Endothelial cell of umbilical vein (primary cell): ENCODE data around the gene KRTAP10-1. TPM values are rescaled to one million over a fixed set of nuclear protein-coding genes. Genes with fewer than 3 reads are reported as not detected.

ENCODE experiments used
- BruUV-seq: library from RNA; stranded (reverse); fragments of 400-500 nt; replicated peaks from 2 replicates; lab custom pipeline; 2021; lab: Mats Ljungman, UMichigan
- CTCF ChIA-PET: fragments of 300-600, 350-600 bp; sonication (Branson Sonifier 250); formaldehyde crosslinking; loops from one replicate; lab custom pipeline; 2021; ENCODE audit warnings: antibody characterized with exemption, inconsistent platforms; lab: Charles Lee
- POLR2A ChIA-PET: fragments of 300-600, 350-600 bp; sonication (Branson Sonifier 250); formaldehyde crosslinking; loops from one replicate; lab custom pipeline; 2021; ENCODE audit warnings: antibody characterized with exemption, inconsistent platforms; lab: Charles Lee
- DNase-seq: peaks from one replicate; pipeline ENCODE4 v3.0.0-alpha.2; 2011; ENCODE audit warnings: low read depth, low spot score
- FAIRE-seq: peaks from 2 replicates; lab custom pipeline; 2011; peaks lifted over from hg19 to GRCh38; lab: Jason Lieb, UNC
- H2AFZ ChIP-seq: 2 replicates; pipeline ENCODE4 v1.6.0; 2012; ENCODE audit warnings: low read depth, low read length, control low read depth, inconsistent platforms
- H3K27ac ChIP-seq: 2 replicates; pipeline ENCODE4 v1.5.1; 2011; ENCODE audit warnings: low read depth, mild to moderate bottlenecking, control low read depth, low read length, moderate library complexity; ENCODE audit not compliant: insufficient read depth
- H3K27me3 ChIP-seq, 2 experiments: 2 replicates each; pipeline versions ENCODE4 v1.6.0 to v1.6.1; 2011; ENCODE audit warnings: low read length in 2 of 2, mixed read lengths in 1 of 2; ENCODE audit not compliant: control insufficient read depth in 2 of 2, insufficient read depth in 2 of 2
- H3K36me3 ChIP-seq, 2 experiments: 2 replicates in 1 of 2; 3 replicates in 1 of 2; pipeline ENCODE4 v1.5.1; 2011; ENCODE audit warnings: low read length in 2 of 2, mild to moderate bottlenecking in 1 of 2, moderate library complexity in 1 of 2; ENCODE audit not compliant: control insufficient read depth in 2 of 2, insufficient read depth in 2 of 2; ENCODE audit errors: extremely low read depth in 1 of 2
- H3K4me1 ChIP-seq: 3 replicates; pipeline ENCODE4 v1.5.1; 2011; ENCODE audit warnings: mild to moderate bottlenecking, low read length; ENCODE audit not compliant: control insufficient read depth, insufficient read depth; ENCODE audit errors: extremely low read depth
- H3K4me2 ChIP-seq: 2 replicates; pipeline ENCODE4 v1.6.1; 2011; ENCODE audit warnings: low read length, control low read depth, mixed read lengths; ENCODE audit not compliant: insufficient read depth
- H3K4me3 ChIP-seq, 3 experiments: fragments of 200-600 bp in 1 of 3; sonication (generic), shearing (Covaris generic) in 1 of 3; replicated peaks in 1 of 3; 2 replicates each; pipeline ENCODE4 v1.5.1; 2011 to 2016; ENCODE audit warnings: control low read depth in 3 of 3, low read length in 3 of 3, mild to moderate bottlenecking in 2 of 3, inconsistent platforms in 1 of 3, low read depth in 1 of 3, moderate library complexity in 1 of 3; ENCODE audit not compliant: insufficient read depth in 1 of 3
- H3K79me2 ChIP-seq: 2 replicates; pipeline ENCODE4 v1.6.0; 2012; ENCODE audit warnings: low read length, inconsistent platforms; ENCODE audit not compliant: control insufficient read depth, insufficient read depth
- H3K9ac ChIP-seq: replicated peaks from 2 replicates; pipeline ENCODE3; 2011; ENCODE audit warnings: low read length, control low read depth; ENCODE audit not compliant: insufficient read depth; ENCODE audit errors: extremely low read depth
- H3K9me1 ChIP-seq: replicated peaks from 3 replicates; pipeline ENCODE4 v1.6.0; 2011; ENCODE audit warnings: mild to moderate bottlenecking, low read length; ENCODE audit not compliant: control insufficient read depth, insufficient read depth; ENCODE audit errors: extremely low read depth
- H3K9me3 ChIP-seq: replicated peaks from 2 replicates; pipeline ENCODE4 v1.5.1; 2012; ENCODE audit warnings: low read length, inconsistent platforms; ENCODE audit not compliant: control insufficient read depth, insufficient read depth
- H4K20me1 ChIP-seq: replicated peaks from 2 replicates; pipeline ENCODE3; 2011; ENCODE audit warnings: mild to moderate bottlenecking, low read length; ENCODE audit not compliant: control insufficient read depth, insufficient read depth; ENCODE audit errors: extremely low read depth
- EZH2 ChIP-seq: IDR thresholded peaks from 2 replicates; pipeline ENCODE4 v1.6.1; 2012; ENCODE audit warnings: borderline replicate concordance, low read depth, mild to moderate bottlenecking, moderate library complexity, low read length, inconsistent platforms; ENCODE audit not compliant: severe bottlenecking
- FOS ChIP-seq: IDR thresholded peaks from 2 replicates; pipeline ENCODE4 v1.6.1; 2011; ENCODE audit warnings: mild to moderate bottlenecking, low read length, moderate library complexity, borderline replicate concordance; ENCODE audit not compliant: insufficient read depth
- GATA2 ChIP-seq: IDR thresholded peaks from 2 replicates; pipeline ENCODE4 v1.7.0; 2011; ENCODE audit warnings: low read depth, mild to moderate bottlenecking, moderate library complexity, mixed read lengths, low read length; ENCODE audit not compliant: insufficient read length, insufficient read depth
- JUN ChIP-seq: IDR thresholded peaks from 2 replicates; pipeline ENCODE4 v1.6.1; 2011; ENCODE audit warnings: borderline replicate concordance, low read depth; ENCODE audit not compliant: insufficient read length, insufficient read depth
- MYC ChIP-seq: IDR thresholded peaks from one replicate; pipeline ENCODE4 v1.6.1; 2011; ENCODE audit warnings: mild to moderate bottlenecking, low read depth, low read length
- POLR2A ChIP-seq: IDR thresholded peaks from 2 replicates; pipeline ENCODE4 v1.6.1; 2012; ENCODE audit warnings: low read depth, mild to moderate bottlenecking, control low read depth, low read length
- dilution Hi-C: fragments of 300-500 bp; cut with MboI; formaldehyde crosslinking; loops from one replicate; pipeline ENCODE4 v1.15.0; 2019; ENCODE audit warnings: low sequenced_read_pairs; ENCODE audit not compliant: extremely low pct_ligation_motif_present
- intact Hi-C: fragments of 100-400 bp; cut with micrococcal nuclease; formaldehyde crosslinking; loops from one replicate; pipeline ENCODE4 v1.10.0; 2022
- polyA plus RNA-seq, 4 experiments: library from polyadenylated mRNA; depleted of rRNA in 3 of 4; stranded (reverse) in 3 of 4; unstranded in 1 of 4; fragments of >200 nt; gene quantifications; 2 replicates each; pipeline versions ENCODE4 v1.2.1 to v1.2.3, GENCODE V29; 2011 to 2012; ENCODE audit warnings: missing spikeins in 1 of 4
- total RNA-seq: library from RNA; stranded (reverse); gene quantifications from 2 replicates; pipeline ENCODE4 v1.2.3, GENCODE V29; 2021
- TF ChIP-seq, protein P1 (sequence below): IDR thresholded peaks from 2 replicates; pipeline ENCODE4 v1.6.1; 2011; ENCODE audit not compliant: insufficient read depth, insufficient read length
- TF ChIP-seq, protein P2 (sequence below), 2 donors: IDR thresholded peaks; 1 replicate in 1 of 2; 2 replicates in 1 of 2; pipeline ENCODE4 v1.5.1; 2011; ENCODE audit warnings: low read length in 2 of 2, mild to moderate bottlenecking in 2 of 2, moderate library complexity in 2 of 2, control low read depth in 1 of 2, inconsistent platforms in 1 of 2, low read depth in 1 of 2; ENCODE audit not compliant: insufficient read depth in 1 of 2; ENCODE audit errors: extremely low read depth in 1 of 2

The KRTAP10-1 gene
- total and polyA plus RNA-seq, 2 donors (not counting 3 experiments of a cell fraction or from before 2014, with no cell fraction given), result not detected

DNA sequence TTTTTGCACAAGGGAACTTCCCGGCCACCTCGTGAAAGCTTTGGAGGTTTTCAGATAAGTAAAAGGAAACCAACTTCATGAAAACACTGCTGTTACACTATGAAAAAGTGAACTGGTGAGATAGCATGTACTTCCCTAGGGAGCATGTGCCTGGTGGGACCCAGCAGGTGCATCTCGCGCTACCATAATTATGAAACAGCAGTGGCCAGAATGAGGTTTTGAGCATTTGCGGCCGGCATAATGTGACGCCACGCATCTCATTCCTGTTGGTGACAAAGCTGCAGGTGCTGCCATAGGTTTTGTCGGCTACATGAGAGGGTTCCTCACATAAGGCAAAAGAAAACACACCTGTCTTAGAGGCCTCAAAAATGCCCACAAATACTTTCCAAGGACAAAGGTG is 16.9 kb upstream of the KRTAP10-1 start:
- ChIA-PET CTCF (no interaction called here), POLR2A (no interaction called here)
- no peak overlapping the region for H3K4me3 ChIP-seq
- no peaks in the 10 kb centered on the region for H3K4me1 ChIP-seq
- H4K20me1 ChIP-seq, result no peaks in the 10 kb centered on the region
- H3K9me3 ChIP-seq, result no peaks in the 10 kb centered on the region
- no TSS peak for BruUV-seq
- TF ChIP-seq EZH2, result no peak
- TF ChIP-seq, protein P1, sequence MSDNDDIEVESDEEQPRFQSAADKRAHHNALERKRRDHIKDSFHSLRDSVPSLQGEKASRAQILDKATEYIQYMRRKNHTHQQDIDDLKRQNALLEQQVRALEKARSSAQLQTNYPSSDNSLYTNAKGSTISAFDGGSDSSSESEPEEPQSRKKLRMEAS, result no peak
- no peak for TF ChIP-seq POLR2A
- TF ChIP-seq, protein P2, sequence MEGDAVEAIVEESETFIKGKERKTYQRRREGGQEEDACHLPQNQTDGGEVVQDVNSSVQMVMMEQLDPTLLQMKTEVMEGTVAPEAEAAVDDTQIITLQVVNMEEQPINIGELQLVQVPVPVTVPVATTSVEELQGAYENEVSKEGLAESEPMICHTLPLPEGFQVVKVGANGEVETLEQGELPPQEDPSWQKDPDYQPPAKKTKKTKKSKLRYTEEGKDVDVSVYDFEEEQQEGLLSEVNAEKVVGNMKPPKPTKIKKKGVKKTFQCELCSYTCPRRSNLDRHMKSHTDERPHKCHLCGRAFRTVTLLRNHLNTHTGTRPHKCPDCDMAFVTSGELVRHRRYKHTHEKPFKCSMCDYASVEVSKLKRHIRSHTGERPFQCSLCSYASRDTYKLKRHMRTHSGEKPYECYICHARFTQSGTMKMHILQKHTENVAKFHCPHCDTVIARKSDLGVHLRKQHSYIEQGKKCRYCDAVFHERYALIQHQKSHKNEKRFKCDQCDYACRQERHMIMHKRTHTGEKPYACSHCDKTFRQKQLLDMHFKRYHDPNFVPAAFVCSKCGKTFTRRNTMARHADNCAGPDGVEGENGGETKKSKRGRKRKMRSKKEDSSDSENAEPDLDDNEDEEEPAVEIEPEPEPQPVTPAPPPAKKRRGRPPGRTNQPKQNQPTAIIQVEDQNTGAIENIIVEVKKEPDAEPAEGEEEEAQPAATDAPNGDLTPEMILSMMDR (IDR thresholded peaks at IDR 0.05; ENCODE audit: extremely low read depth in 1 of 2, insufficient read depth in 1 of 2, low read depth in 1 of 2, low read length in 2 of 2), result no peak
- no peak for TF ChIP-seq JUN
- no peak for TF ChIP-seq FOS
- TF ChIP-seq MYC, result no peak
- TF ChIP-seq GATA2, result no peak
- no peaks in the 10 kb centered on the region for H3K79me2 ChIP-seq
- no peak overlapping the region for H3K4me2 ChIP-seq
- peaks cover 0 to 3% of the 10 kb centered on the region in 2 experiments for H3K27me3 ChIP-seq
- no peaks in the 10 kb centered on the region for H3K9me1 ChIP-seq
- no peak overlapping the region for H3K9ac ChIP-seq
- no peak overlapping the region for H3K27ac ChIP-seq
- intact Hi-C loops, result no loop called here
- FAIRE-seq (no peak), DNase-seq (no peak)
- no peak overlapping the region for H2AFZ ChIP-seq
- no peaks in the 10 kb centered on the region for H3K36me3 ChIP-seq
- dilution Hi-C loops, result no loop called here
